Panc1 (cell line): ENCODE results near the gene GPR135. TPM values are rescaled to one million over a fixed set of nuclear protein-coding genes. Genes with fewer than 3 reads are reported as not detected.

Experiments
- ATAC-seq: fragments of 200-7000 bp; cut with Tn5 transposase; 2 replicates; pipeline ENCODE4 v1.9.1; 2020; ENCODE audit warnings: mild to moderate bottlenecking, moderate library complexity
- BruUV-seq: library from RNA; stranded (reverse); fragments of 400-500 nt; replicated peaks from 2 replicates; lab custom pipeline; 2021; lab: Mats Ljungman, UMichigan
- CTCF ChIA-PET: fragments of 300-600 bp; sonication (Branson Sonifier 250); formaldehyde crosslinking; loops from one replicate; lab custom pipeline; 2022; ENCODE audit warnings: antibody characterized with exemption; lab: Charles Lee
- POLR2A ChIA-PET: fragments of 300-600 bp; sonication (Branson Sonifier 250); formaldehyde crosslinking; loops from one replicate; lab custom pipeline; 2022; ENCODE audit warnings: antibody characterized with exemption; lab: Charles Lee
- DNase-seq: peaks from one replicate; pipeline ENCODE4 v3.0.0-alpha.2; 2010; ENCODE audit warnings: low read depth, low spot score
- H3K27ac ChIP-seq: 2 replicates; pipeline ENCODE4 v1.5.1; 2011; ENCODE audit warnings: mild to moderate bottlenecking, low read length, inconsistent platforms
- H3K27me3 ChIP-seq: fragments of 200-500 bp; sonication (Bioruptor generic); 2 replicates; pipeline ENCODE4 v1.6.0; 2014; ENCODE audit warnings: low read length, inconsistent platforms; ENCODE audit not compliant: control insufficient read depth, insufficient read depth
- H3K36me3 ChIP-seq: fragments of 200-500 bp; sonication (Bioruptor generic); 2 replicates; pipeline ENCODE4 v1.5.1; 2014; ENCODE audit warnings: inconsistent platforms, mild to moderate bottlenecking, low read length, moderate library complexity; ENCODE audit not compliant: control insufficient read depth, insufficient read depth
- H3K4me1 ChIP-seq: 2 replicates; pipeline ENCODE4 v1.5.1; 2011; ENCODE audit warnings: inconsistent platforms, mild to moderate bottlenecking, low read length, moderate library complexity; ENCODE audit not compliant: control insufficient read depth, insufficient read depth
- H3K4me3 ChIP-seq, 2 experiments: 2 replicates each; pipeline ENCODE4 v1.5.1; 2011 to 2012; ENCODE audit warnings: low read depth in 2 of 2, low read length in 2 of 2, mild to moderate bottlenecking in 2 of 2, inconsistent platforms in 1 of 2, moderate library complexity in 1 of 2
- H3K9me3 ChIP-seq: fragments of 200-500 bp; sonication (Bioruptor generic); 2 replicates; pipeline ENCODE4 v1.5.1; 2014; ENCODE audit warnings: low read depth, mild to moderate bottlenecking, inconsistent platforms, low read length, moderate library complexity; ENCODE audit not compliant: control insufficient read depth, insufficient read depth
- POLR2AphosphoS5 ChIP-seq: IDR thresholded peaks from 2 replicates; pipeline ENCODE4 v1.6.1; 2012; ENCODE audit warnings: mild to moderate bottlenecking, low read depth, low read length, moderate library complexity
- SIN3A ChIP-seq: IDR thresholded peaks from 2 replicates; pipeline ENCODE4 v1.6.1; 2012; ENCODE audit warnings: low read depth, mild to moderate bottlenecking, low read length, moderate library complexity, borderline replicate concordance; ENCODE audit not compliant: insufficient read depth
- TCF7L2 ChIP-seq: IDR thresholded peaks from 2 replicates; pipeline ENCODE4 v1.6.1; 2011; ENCODE audit warnings: mild to moderate bottlenecking, low read depth, low read length, inconsistent platforms
- in situ Hi-C: cut with HindIII; loops from 2 replicates; pipeline ENCODE4 v1.10.0; 2016; ENCODE audit warnings: low sequenced_read_pairs, low pct_unique_long_range_greater_than_20kb
- intact Hi-C: fragments of 100-400 bp; cut with micrococcal nuclease; formaldehyde crosslinking; loops from one replicate; pipeline ENCODE4 v1.10.0; 2022; ENCODE audit not compliant: unreplicated experiment
- total RNA-seq: library from RNA; stranded (reverse); gene quantifications from one replicate; pipeline ENCODE4 v1.2.1, GENCODE V29; 2021; ENCODE audit not compliant: unreplicated experiment
- TF ChIP-seq, protein P1 (sequence below): fragments of 450-650 bp; IDR thresholded peaks from 2 replicates; pipeline ENCODE4 v1.5.1; 2017; ENCODE audit warnings: mild to moderate bottlenecking
- TF ChIP-seq, protein P2 (sequence below), 2 experiments: IDR thresholded peaks; 2 replicates each; pipeline ENCODE4 v1.6.1; 2011 to 2012; ENCODE audit warnings: low read depth in 2 of 2, control low read depth in 1 of 2, low read length in 1 of 2, mild to moderate bottlenecking in 1 of 2, moderate library complexity in 1 of 2; ENCODE audit not compliant: insufficient read depth in 1 of 2

GPR135 gene
- total RNA-seq, 1 experiment from 2014 or later: 3.1 TPM

DNA sequence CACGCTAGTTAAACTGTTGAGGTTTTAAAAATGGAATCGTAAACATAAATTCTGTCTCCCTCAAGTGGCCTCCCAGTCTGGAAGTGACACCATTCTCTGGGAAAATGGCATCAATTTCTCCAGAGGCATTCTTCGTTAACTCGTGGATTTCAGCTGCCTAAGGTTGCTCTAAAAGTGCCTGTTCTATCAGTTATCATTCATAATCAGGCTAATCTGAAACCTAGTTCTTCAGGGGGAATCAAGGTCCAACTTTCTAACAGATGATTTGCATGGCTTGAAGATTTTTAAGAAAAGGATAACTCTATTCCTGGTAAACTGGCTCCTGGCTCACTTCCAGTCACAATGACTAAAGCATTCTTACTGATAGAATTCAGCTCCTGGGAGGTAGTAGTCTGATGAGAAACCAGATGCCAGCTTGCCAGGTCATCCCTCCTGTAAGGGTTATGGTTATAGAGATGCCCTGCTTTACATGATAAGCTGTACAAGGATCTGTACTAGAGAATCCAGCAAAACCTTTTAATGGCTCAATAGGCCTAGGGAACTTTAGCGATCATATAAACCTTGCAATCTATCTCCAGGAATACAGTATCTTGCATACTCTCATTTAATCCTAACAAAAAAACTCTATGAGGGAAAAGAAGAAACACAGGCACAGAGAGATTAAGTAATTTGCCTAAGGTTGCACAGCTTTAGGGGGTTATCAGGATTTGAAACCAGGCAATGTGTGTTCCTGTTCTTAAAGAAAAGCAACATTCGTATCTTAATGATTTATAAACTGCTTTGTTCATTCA lies 17.6 kb upstream of the GPR135 start:
- Histone ChIP-seq H3K9me3 (no peaks in the 10 kb centered on the region), H3K4me3 (peak overlapping the region; percentile 87 to 94), H3K27ac (peak overlapping the region; percentile 94), H3K4me1 (peaks cover 19% of the 10 kb centered on the region), H3K36me3 (peaks cover 17% of the 10 kb centered on the region), H3K27me3 (no peaks in the 10 kb centered on the region)
- ATAC-seq (no peak), DNase-seq (peak; percentile 56)
- BruUV-seq: TSS peak; percentile 65
- ChIA-PET POLR2A (no interaction called here), CTCF (interaction anchor here (1.1 kb wide), 1 partner anchor 94 kb away, joined by 4 read pairs; the partner anchor contains the start of gene CCDC175)
- TF ChIP-seq, protein P1, sequence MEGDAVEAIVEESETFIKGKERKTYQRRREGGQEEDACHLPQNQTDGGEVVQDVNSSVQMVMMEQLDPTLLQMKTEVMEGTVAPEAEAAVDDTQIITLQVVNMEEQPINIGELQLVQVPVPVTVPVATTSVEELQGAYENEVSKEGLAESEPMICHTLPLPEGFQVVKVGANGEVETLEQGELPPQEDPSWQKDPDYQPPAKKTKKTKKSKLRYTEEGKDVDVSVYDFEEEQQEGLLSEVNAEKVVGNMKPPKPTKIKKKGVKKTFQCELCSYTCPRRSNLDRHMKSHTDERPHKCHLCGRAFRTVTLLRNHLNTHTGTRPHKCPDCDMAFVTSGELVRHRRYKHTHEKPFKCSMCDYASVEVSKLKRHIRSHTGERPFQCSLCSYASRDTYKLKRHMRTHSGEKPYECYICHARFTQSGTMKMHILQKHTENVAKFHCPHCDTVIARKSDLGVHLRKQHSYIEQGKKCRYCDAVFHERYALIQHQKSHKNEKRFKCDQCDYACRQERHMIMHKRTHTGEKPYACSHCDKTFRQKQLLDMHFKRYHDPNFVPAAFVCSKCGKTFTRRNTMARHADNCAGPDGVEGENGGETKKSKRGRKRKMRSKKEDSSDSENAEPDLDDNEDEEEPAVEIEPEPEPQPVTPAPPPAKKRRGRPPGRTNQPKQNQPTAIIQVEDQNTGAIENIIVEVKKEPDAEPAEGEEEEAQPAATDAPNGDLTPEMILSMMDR: no peak
- TF ChIP-seq TCF7L2 (no peak), POLR2AphosphoS5 (no peak), SIN3A (no peak)
- TF ChIP-seq, protein P2, sequence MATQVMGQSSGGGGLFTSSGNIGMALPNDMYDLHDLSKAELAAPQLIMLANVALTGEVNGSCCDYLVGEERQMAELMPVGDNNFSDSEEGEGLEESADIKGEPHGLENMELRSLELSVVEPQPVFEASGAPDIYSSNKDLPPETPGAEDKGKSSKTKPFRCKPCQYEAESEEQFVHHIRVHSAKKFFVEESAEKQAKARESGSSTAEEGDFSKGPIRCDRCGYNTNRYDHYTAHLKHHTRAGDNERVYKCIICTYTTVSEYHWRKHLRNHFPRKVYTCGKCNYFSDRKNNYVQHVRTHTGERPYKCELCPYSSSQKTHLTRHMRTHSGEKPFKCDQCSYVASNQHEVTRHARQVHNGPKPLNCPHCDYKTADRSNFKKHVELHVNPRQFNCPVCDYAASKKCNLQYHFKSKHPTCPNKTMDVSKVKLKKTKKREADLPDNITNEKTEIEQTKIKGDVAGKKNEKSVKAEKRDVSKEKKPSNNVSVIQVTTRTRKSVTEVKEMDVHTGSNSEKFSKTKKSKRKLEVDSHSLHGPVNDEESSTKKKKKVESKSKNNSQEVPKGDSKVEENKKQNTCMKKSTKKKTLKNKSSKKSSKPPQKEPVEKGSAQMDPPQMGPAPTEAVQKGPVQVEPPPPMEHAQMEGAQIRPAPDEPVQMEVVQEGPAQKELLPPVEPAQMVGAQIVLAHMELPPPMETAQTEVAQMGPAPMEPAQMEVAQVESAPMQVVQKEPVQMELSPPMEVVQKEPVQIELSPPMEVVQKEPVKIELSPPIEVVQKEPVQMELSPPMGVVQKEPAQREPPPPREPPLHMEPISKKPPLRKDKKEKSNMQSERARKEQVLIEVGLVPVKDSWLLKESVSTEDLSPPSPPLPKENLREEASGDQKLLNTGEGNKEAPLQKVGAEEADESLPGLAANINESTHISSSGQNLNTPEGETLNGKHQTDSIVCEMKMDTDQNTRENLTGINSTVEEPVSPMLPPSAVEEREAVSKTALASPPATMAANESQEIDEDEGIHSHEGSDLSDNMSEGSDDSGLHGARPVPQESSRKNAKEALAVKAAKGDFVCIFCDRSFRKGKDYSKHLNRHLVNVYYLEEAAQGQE (IDR thresholded peaks at IDR 0.05; ENCODE audit: insufficient read depth in 1 of 2, low read depth in 2 of 2, low read length in 1 of 2): no peak
- in situ Hi-C loops (no loop called here), intact Hi-C loops (no loop called here)

DNA sequence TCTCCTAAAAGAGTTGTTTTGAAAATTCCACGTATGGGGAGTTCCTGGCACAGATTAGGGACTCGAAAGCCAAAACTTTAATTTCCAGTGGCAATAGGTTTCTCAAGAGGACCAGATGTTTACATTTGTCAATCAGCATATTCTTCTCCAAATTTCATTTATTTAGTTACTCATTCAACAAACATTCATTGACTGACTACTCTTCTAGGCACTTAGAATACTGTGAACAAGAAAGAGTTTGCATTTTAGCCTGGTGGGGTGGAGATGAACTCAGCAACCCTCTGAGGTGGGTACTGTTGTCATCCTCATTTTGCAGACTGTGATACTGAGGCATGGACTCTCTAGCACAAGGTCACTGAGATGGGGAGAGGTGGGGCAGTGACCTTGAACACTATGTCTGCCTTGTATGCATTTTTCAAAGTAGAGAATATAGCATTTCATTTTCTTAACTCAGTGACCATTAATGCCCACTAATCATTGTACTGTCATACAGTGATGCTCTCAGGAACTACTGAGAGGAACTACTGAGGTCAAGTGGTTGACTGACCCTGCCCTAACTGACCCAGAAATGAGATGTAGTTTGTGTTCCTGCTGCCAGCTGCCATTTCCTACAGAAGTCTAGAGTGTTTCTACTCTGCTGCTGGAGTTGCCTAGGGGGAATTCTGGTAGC lies 16.8 kb upstream of the GPR135 start:
- H3K4me1 ChIP-seq: peaks cover 19% of the 10 kb centered on the region
- peak; percentile 25 for DNase-seq
- H3K27me3 ChIP-seq: no peaks in the 10 kb centered on the region
- BruUV-seq: no TSS peak
- ChIA-PET POLR2A (no interaction called here), CTCF (no interaction called here)
- H3K27ac ChIP-seq: peak overlapping the region; percentile 94
- in situ Hi-C loops (no loop called here), intact Hi-C loops (no loop called here)
- ATAC-seq: no peak
- H3K9me3 ChIP-seq: no peaks in the 10 kb centered on the region
- TF ChIP-seq, protein P1: no peak
- no peak for TF ChIP-seq POLR2AphosphoS5
- TF ChIP-seq SIN3A: no peak
- no peak for TF ChIP-seq TCF7L2
- TF ChIP-seq, protein P2 (IDR thresholded peaks at IDR 0.05; ENCODE audit: insufficient read depth in 1 of 2, low read depth in 2 of 2, low read length in 1 of 2): no peak
- peaks cover 20% of the 10 kb centered on the region for H3K36me3 ChIP-seq
- peak overlapping the region; percentile 87 to 94 for H3K4me3 ChIP-seq
